ENCODE results near the gene TRDMT1.

DNA sequence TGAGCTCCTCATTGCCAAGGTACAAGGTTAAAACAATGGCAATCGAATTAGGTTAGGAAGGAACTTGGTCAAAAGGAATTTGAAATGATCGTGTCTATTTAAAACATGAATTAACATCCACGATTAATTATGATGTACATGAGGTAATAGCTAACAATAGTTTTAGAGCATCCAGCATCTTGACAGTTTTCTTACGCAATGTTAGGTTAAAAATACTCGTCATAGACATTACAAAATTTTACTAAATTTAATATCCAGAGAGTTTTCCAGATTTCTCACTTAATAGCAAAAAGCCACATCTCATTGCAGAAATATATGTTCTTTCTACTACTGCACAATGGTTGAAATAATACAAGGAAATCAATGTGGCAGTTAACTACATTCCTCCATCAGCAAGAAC, 94.5 kb downstream of the TRDMT1 start:
- no peak for TF ChIP-seq CTCF (IDR thresholded peaks at IDR 0.05)
- no peak for TF ChIP-seq POLR2A (IDR thresholded peaks at IDR 0.05)

Measured in testis (tissue), 2 donors.